GM10266 (cell line): ENCODE measurements around the gene BDP1.

Experiments used
- DNase-seq: peaks from one replicate; pipeline ENCODE4 v3.0.0; 2012; ENCODE audit errors: extremely low spot score
- TF ChIP-seq, protein P1 (sequence below): IDR thresholded peaks from 2 replicates; pipeline ENCODE4 v1.5.1; 2012; ENCODE audit warnings: mild to moderate bottlenecking, low read depth; ENCODE audit not compliant: control insufficient read depth, insufficient read depth; ENCODE audit errors: missing control alignments

BDP1 gene

DNA sequence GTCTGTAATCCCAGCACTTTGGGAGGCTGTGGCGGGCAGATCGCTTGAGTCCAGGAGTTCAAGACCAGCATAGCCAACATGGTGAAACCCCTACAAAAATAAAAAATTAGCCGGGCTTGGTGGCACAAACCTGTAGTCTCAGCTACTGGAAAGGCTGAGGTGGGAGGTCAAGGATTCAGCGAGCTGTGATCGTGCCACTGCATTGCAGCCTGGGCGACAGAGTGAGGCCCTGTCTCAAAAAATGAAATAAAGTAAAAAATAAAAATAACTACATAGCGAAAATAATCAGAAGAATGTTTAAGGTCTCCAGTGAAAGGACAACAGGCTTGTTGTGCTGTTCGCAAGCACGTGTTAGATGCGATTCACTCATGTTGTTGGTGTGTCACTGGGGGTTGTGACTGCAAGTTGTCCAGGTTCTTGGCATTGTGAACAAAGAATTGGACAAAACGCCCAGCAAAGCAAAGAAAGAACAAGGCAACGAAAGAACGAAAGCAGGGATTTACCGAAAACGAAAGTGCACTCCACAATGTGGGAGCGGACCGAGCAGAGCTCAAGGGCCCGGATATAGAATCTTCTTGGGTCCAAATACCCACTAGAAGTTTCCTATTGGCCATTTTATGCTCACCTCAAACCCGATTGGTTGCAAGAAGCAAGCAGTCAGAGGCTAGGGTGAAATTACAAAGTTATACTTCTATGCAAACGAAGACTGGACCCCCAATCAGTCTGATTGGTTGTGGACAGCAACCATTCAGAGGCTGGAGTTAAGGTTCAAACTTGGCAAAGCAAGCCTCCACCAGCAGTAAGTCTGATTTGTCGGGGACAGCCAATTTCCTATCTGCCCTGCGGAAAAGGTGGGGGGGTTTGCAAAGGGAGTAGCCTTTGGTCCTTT is 130.8 kb downstream of the BDP1 start:
- TF ChIP-seq, protein P1, sequence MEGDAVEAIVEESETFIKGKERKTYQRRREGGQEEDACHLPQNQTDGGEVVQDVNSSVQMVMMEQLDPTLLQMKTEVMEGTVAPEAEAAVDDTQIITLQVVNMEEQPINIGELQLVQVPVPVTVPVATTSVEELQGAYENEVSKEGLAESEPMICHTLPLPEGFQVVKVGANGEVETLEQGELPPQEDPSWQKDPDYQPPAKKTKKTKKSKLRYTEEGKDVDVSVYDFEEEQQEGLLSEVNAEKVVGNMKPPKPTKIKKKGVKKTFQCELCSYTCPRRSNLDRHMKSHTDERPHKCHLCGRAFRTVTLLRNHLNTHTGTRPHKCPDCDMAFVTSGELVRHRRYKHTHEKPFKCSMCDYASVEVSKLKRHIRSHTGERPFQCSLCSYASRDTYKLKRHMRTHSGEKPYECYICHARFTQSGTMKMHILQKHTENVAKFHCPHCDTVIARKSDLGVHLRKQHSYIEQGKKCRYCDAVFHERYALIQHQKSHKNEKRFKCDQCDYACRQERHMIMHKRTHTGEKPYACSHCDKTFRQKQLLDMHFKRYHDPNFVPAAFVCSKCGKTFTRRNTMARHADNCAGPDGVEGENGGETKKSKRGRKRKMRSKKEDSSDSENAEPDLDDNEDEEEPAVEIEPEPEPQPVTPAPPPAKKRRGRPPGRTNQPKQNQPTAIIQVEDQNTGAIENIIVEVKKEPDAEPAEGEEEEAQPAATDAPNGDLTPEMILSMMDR, result no peak
- peak; percentile 12 for DNase-seq

DNA sequence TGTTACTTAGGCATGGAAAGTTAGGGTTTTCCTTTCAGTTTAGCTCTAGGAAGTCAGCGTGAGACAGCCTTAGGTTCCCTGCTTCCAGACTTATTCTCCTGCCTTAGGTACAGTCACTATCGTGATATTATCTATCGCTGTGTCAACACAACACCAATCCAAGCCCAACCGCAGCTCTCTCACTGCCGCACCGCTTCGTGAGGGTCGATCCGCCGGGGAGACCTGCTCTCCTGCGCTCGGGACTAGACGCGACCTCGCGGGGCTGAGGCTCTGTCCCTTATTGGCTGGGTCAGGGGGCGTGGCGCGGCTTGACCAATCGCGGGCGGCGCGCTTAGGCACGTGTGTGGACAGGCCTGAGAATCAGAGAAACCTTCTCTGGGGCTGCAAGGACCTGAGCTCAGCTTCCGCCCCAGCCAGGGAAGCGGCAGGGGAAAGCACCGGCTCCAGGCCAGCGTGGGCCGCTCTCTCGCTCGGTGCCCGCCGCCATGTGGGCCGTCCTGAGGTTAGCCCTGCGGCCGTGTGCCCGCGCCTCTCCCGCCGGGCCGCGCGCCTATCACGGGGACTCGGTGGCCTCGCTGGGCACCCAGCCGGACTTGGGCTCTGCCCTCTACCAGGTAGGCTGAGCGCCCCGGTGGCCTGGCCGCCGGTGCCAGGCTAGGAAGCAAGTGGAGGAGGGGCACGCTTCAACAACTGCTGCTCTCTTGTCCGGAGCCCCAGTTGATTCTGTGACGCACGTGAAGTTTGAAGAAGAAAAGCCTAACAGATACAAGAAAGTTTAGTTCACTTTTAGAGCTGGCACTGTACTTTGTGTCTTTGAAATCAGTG is 131.7 kb downstream of the BDP1 start, which contains the start of gene MCCC2:
TSS of gene MCCC2 (plus strand) at position 400 of the 825 bp plus-strand sequence. CDS start at position 486, 86 bp downstream.
- peak; percentile 93 for DNase-seq
- TF ChIP-seq, protein P1, result no peak

DNA sequence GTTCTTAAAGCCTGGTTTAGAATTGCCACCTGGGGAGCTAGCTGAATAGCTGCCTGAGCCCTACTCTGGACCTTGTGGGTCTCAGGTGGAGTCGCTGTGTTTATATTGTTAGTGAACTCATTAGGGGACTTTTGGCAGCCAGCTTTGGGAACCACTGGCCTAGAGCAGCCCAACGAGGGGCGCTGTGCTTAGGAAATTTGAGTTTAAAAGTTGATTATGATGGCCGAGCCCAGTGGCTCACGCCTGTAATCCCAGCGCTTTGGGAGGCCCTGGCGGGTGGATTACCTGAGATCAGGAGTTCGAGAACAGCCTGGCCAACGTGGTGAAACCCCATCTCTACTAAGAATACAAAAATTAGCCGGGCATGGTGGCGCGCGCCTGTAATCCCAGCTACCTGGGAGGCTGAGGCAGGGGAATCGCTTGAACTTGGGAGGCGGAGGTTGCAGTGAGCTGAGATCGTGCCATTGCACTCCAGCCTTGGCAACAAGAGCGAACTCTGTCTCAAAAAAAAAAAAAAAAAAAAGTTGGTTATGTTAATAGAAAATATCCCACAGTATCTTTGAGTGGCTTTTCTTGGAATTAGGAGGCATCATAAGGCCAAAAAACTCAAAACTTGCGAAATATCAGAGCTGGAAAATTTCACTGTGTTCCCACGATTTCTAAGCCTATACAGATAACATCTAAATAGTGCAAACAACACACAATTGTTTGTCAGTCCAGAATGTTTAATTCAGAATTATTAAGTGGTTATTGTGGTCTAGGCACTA is 132.5 kb downstream of the BDP1 start:
- DNase-seq, result peak; percentile 35
- TF ChIP-seq, protein P1, result peak; percentile 31

DNA sequence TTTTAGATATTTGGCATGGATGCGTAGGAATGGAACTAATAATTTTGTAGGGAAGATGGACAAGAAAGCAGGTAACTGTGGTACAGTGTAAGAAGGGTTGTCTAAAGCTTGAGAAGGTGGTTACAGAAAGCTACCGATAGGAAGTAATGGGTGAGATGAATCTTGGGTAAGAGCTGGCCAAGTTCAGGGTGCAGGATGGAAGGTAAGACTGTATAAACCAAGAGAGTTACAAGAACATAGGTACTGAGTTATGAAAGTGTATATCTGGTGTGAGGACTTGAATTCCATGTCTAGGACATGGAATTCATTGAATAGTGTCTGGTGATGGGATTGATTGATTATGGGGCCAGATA is 133.1 kb downstream of the BDP1 start:
- DNase-seq, result no peak
- TF ChIP-seq, protein P1, result no peak

DNA sequence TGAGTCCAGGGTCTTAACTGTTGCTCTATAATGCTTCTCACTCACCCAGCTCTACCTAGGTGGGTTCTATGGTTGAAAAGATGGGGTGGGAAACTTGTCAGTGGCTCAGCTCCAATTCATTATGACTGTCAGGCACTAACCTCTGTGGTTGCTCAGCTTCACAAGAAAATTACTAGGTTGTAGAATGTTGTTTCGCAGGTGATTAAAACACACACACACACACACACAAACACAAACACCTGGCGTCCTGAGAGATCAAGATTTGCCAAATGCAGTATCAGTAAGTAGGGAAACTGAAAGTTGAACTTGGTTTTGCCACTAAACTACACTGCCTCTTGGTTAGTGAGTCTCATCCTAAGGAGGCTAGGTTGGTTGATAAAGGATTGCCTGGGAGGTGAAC is 134.5 kb downstream of the BDP1 start:
- TF ChIP-seq, protein P1, result no peak
- DNase-seq, result peak; percentile 36

DNA sequence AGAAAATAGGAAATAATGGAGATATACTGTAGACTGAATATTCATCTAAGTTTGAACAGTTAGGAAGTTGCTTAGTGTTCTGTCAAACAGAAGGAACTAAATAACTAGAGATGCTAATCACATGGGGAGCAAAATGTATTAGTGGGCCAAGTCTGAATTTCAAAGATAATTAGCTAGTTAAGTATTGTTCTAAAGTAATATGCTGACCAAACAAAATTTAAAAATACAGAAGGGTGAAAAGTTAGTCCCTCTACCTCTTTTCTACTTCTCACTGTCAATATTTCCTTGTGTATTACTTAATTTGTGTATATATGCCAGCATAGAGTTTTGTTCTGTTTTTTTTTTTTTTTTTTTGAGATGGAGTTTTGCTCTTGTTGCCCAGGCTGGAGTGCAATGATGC is 135.6 kb downstream of the BDP1 start:
- no peak for DNase-seq
- TF ChIP-seq, protein P1, result no peak
